ENCODE results near the gene PCDHGA7.

The PCDHGA7 gene

GRCh38 chr5:141349917-141350619 is 32.5 kb upstream of the PCDHGA7 start, which contains the start of gene PCDHGB1:
PCDHGB1 (plus strand) TSS chr5:141350099; CDS start chr5:141350261, 162 bp downstream.
- no peak within 1 kb of the TSS for H3K27ac ChIP-seq
- TF ChIP-seq ZFX (IDR thresholded peaks at IDR 0.05), result no peak
- TF ChIP-seq CTCF (conservative IDR thresholded peaks at IDR 0.05), result peak; percentile 84

GRCh38 chr5:141351591-141351990 is 31.0 kb upstream of the PCDHGA7 start:
- H3K27ac ChIP-seq, result no peak overlapping the region
- no peak for TF ChIP-seq ZFX (IDR thresholded peaks at IDR 0.05)
- TF ChIP-seq CTCF (conservative IDR thresholded peaks at IDR 0.05), result no peak

GRCh38 chr5:141354900-141355469 is 27.6 kb upstream of the PCDHGA7 start, which contains the start of gene PCDHGA4:
PCDHGA4 (plus strand) TSS chr5:141355021; CDS start chr5:141355108, 87 bp downstream.
- no peak within 1 kb of the TSS for H3K27ac ChIP-seq
- TF ChIP-seq CTCF (conservative IDR thresholded peaks at IDR 0.05) (peak; percentile 78), ZFX (IDR thresholded peaks at IDR 0.05) (no peak)

GRCh38 chr5:141355641-141356040 is 26.9 kb upstream of the PCDHGA7 start:
- H3K27ac ChIP-seq, result no peak overlapping the region
- TF ChIP-seq ZFX (IDR thresholded peaks at IDR 0.05) (no peak), CTCF (conservative IDR thresholded peaks at IDR 0.05) (no peak)

GRCh38 chr5:141356133-141356532 is 26.4 kb upstream of the PCDHGA7 start:
- H3K27ac ChIP-seq, result no peak overlapping the region
- no peak for TF ChIP-seq ZFX (IDR thresholded peaks at IDR 0.05)
- TF ChIP-seq CTCF (conservative IDR thresholded peaks at IDR 0.05), result no peak

- TF ChIP-seq CTCF (conservative IDR thresholded peaks at IDR 0.05), result no peak
- no peak overlapping the region for H3K27ac ChIP-seq
These were observed 25.6 kb upstream of the PCDHGA7 start for GRCh38 chr5:141356950-141357349.

GRCh38 chr5:141359790-141360426 is 22.6 kb upstream of the PCDHGA7 start, which contains the start of gene PCDHGB2:
PCDHGB2 (plus strand) TSS chr5:141359994; CDS start chr5:141360136, 142 bp downstream.
- TF ChIP-seq CTCF (conservative IDR thresholded peaks at IDR 0.05) (peak; percentile 70), ZFX (IDR thresholded peaks at IDR 0.05) (no peak)
- no peak within 1 kb of the TSS for H3K27ac ChIP-seq

Measured in C4-2B (cell line).